Measurements from ENCODE around the gene MACROD1. TPM values are rescaled to one million over a fixed set of nuclear protein-coding genes. Genes with fewer than 3 reads are reported as not detected.

MACROD1 gene
- 10 to 100 TPM; 30.6 to 45.0 (median 35.0) TPM for total RNA-seq

GRCh38 chr11:64165842-64166635 lies at the start of gene MACROD1:
TSS of gene MACROD1 (minus strand) at chr11:64166113. CDS start at chr11:64165994, 119 bp downstream.
- H3K36me3 ChIP-seq, result no peaks in the 10 kb centered on the region
- TF ChIP-seq CTCF (IDR thresholded peaks at IDR 0.05) (peak in 1 of 5 experiments; percentile 19), EP300 (IDR thresholded peaks at IDR 0.05) (peak in 1 of 2 donors; percentile 60), POLR2A (IDR thresholded peaks at IDR 0.05) (peak in 1 of 2 donors; percentile 48)
- H3K27ac ChIP-seq, result peak within 1 kb of the TSS; percentile 47 to 86 (median 75)
- DNase-seq (ENCODE audit: low spot score in 2 of 2), result peak; percentile 71
- no peaks in the 10 kb centered on the region for H3K27me3 ChIP-seq
- no peaks in the 10 kb centered on the region for H3K9me3 ChIP-seq
- peaks cover 0 to 21% (median 10%) of the 10 kb centered on the region in 4 donors for H3K4me1 ChIP-seq
- H3K4me3 ChIP-seq, result peak within 1 kb of the TSS; percentile 80 to 89 (median 80)
- WGBS, 2 donors, result 1 to 3% methylated on average over 17 to 28 of the region's 92 CpGs

- 80 to 90% methylated on average over 21 to 30 of the region's 30 CpGs for WGBS, 2 donors
- Histone ChIP-seq H3K27me3 (no peaks in the 10 kb centered on the region), H3K9me3 (no peaks in the 10 kb centered on the region), H3K27ac (no peak overlapping the region), H3K4me1 (peaks cover 0 to 13% (median 2%) of the 10 kb centered on the region in 4 donors), H3K36me3 (peaks cover 0 to 39% (median 0%) of the 10 kb centered on the region in 3 donors), H3K4me3 (no peak overlapping the region)
- no peak for TF ChIP-seq CTCF (IDR thresholded peaks at IDR 0.05)
- no peak for TF ChIP-seq EP300 (IDR thresholded peaks at IDR 0.05)
- TF ChIP-seq POLR2A (IDR thresholded peaks at IDR 0.05), result no peak
- no peak for DNase-seq (ENCODE audit: low spot score in 2 of 2)
Observed at GRCh38 chr11:64211181-64211872, 45.4 kb upstream of the MACROD1 start.

GRCh38 chr11:64210301-64211020 lies 44.5 kb upstream of the MACROD1 start:
- peaks cover 0 to 14% (median 7%) of the 10 kb centered on the region in 4 donors for H3K4me1 ChIP-seq
- no peak overlapping the region for H3K4me3 ChIP-seq
- DNase-seq (ENCODE audit: low spot score in 2 of 2), result no peak
- H3K27ac ChIP-seq, result no peak overlapping the region
- no peak for TF ChIP-seq POLR2A (IDR thresholded peaks at IDR 0.05)
- no peak for TF ChIP-seq EP300 (IDR thresholded peaks at IDR 0.05)
- TF ChIP-seq CTCF (IDR thresholded peaks at IDR 0.05), result no peak
- 85 to 90% methylated on average over 24 of the region's 24 CpGs for WGBS, 2 donors
- no peaks in the 10 kb centered on the region for H3K27me3 ChIP-seq
- peaks cover 0 to 47% (median 0%) of the 10 kb centered on the region in 3 donors for H3K36me3 ChIP-seq
- H3K9me3 ChIP-seq, result no peaks in the 10 kb centered on the region

- Histone ChIP-seq H3K27me3 (no peaks in the 10 kb centered on the region), H3K27ac (no peak overlapping the region), H3K36me3 (peaks cover 0 to 53% (median 0%) of the 10 kb centered on the region in 3 donors), H3K4me3 (no peak overlapping the region), H3K4me1 (peaks cover 0 to 19% (median 7%) of the 10 kb centered on the region in 4 donors), H3K9me3 (no peaks in the 10 kb centered on the region)
- DNase-seq (ENCODE audit: low spot score in 2 of 2), result no peak
- TF ChIP-seq POLR2A (IDR thresholded peaks at IDR 0.05) (no peak), CTCF (IDR thresholded peaks at IDR 0.05) (no peak), EP300 (IDR thresholded peaks at IDR 0.05) (no peak)
- WGBS, 2 donors, result 82 to 87% methylated on average over 8 of the region's 8 CpGs
Observed at GRCh38 chr11:64209563-64209843, 43.6 kb upstream of the MACROD1 start.
